Measurements from ENCODE around the gene SLC12A4. TPM values are rescaled to one million over a fixed set of nuclear protein-coding genes. Genes with fewer than 3 reads are reported as not detected.

SLC12A4 gene
- total RNA-seq, 1 experiment from 2014 or later = 107 TPM

DNA sequence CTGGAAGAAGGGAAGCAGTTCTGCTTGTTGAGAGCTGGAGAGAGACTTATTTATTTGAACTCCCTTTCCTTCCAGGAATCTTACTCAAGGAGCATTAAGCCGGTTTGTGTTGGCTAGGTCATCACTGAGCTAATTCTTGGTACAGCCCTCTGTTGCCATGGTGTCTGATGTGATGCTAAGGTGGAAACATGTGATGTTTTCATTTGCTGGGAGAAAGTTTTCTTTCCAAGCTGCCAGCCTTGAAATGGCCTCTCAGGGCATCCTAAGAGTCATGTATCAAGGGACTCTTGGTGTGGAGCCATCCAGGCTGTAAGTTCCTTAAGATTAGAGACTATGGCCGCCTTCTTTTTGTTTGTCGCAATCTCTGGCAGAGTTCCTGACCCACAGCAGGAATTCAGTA lies 71.2 kb downstream of the SLC12A4 start:
- intact Hi-C loops (cut with micrococcal nuclease; ENCODE audit: unreplicated experiment) = no loop called here
- no peaks in the 10 kb centered on the region for H3K36me3 ChIP-seq (ENCODE audit: control insufficient read depth, insufficient read depth, low read length)
- no peaks in the 10 kb centered on the region for H3K27me3 Mint-ChIP-seq (ENCODE audit: insufficient read depth, unreplicated experiment)
- H3K4me1 Mint-ChIP-seq (ENCODE audit: low read depth, unreplicated experiment) = peaks cover 14% of the 10 kb centered on the region
- H3K4me3 ChIP-seq (ENCODE audit: low read depth, low read length) = no peak overlapping the region
- peaks cover 22% of the 10 kb centered on the region for H3K4me1 ChIP-seq
- no peaks in the 10 kb centered on the region for H3K27me3 ChIP-seq (replicated peaks; ENCODE audit: control insufficient read depth, insufficient read depth, low read length)
- DNase-seq = no peak
- no peaks in the 10 kb centered on the region for H3K9me3 Mint-ChIP-seq (ENCODE audit: unreplicated experiment)
- ChIA-PET CTCF (interaction anchor here (0.9 kb wide), 1 partner anchor 14 kb away, joined by 3 read pairs; no protein-coding TSS in a partner anchor), POLR2A (interaction anchor here (0.6 to 1.0 kb wide), 2 partner anchors 38 to 480 kb away, joined by 3 to 4 read pairs; no protein-coding TSS in a partner anchor)
- TF ChIP-seq, protein P1, sequence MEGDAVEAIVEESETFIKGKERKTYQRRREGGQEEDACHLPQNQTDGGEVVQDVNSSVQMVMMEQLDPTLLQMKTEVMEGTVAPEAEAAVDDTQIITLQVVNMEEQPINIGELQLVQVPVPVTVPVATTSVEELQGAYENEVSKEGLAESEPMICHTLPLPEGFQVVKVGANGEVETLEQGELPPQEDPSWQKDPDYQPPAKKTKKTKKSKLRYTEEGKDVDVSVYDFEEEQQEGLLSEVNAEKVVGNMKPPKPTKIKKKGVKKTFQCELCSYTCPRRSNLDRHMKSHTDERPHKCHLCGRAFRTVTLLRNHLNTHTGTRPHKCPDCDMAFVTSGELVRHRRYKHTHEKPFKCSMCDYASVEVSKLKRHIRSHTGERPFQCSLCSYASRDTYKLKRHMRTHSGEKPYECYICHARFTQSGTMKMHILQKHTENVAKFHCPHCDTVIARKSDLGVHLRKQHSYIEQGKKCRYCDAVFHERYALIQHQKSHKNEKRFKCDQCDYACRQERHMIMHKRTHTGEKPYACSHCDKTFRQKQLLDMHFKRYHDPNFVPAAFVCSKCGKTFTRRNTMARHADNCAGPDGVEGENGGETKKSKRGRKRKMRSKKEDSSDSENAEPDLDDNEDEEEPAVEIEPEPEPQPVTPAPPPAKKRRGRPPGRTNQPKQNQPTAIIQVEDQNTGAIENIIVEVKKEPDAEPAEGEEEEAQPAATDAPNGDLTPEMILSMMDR (IDR thresholded peaks at IDR 0.05; ENCODE audit: insufficient read depth in 1 of 2, low read depth in 1 of 2, low read length in 1 of 2, severe bottlenecking in 1 of 2, unreplicated experiment in 1 of 2) = no peak
- H3K36me3 Mint-ChIP-seq (ENCODE audit: insufficient read depth, unreplicated experiment) = peaks cover 13% of the 10 kb centered on the region
- BruUV-seq (replicated peaks) = no TSS peak
- H3K4me3 Mint-ChIP-seq (ENCODE audit: unreplicated experiment) = no peak overlapping the region
- H3K9me3 ChIP-seq = no peaks in the 10 kb centered on the region
- H3K27ac Mint-ChIP-seq (ENCODE audit: unreplicated experiment) = no peak overlapping the region

GRCh38 chr16:67893743-67894399 lies 74.6 kb downstream of the SLC12A4 start:
- TF ChIP-seq, protein P1 (IDR thresholded peaks at IDR 0.05; ENCODE audit: insufficient read depth in 1 of 2, low read depth in 1 of 2, low read length in 1 of 2, severe bottlenecking in 1 of 2, unreplicated experiment in 1 of 2) = no peak
- intact Hi-C loops (cut with micrococcal nuclease; ENCODE audit: unreplicated experiment) = loop anchor here (1.0 to 2.0 kb wide), 2 partner anchors 41 to 48 kb away; partner anchors contain the start of gene NUTF2
- Mint-ChIP-seq H3K4me1 (ENCODE audit: low read depth, unreplicated experiment) (peaks cover 14% of the 10 kb centered on the region), H3K36me3 (ENCODE audit: insufficient read depth, unreplicated experiment) (peaks cover 17% of the 10 kb centered on the region), H3K9me3 (ENCODE audit: unreplicated experiment) (no peaks in the 10 kb centered on the region), H3K27ac (ENCODE audit: unreplicated experiment) (peak overlapping the region; percentile 97), H3K27me3 (ENCODE audit: insufficient read depth, unreplicated experiment) (no peaks in the 10 kb centered on the region), H3K4me3 (ENCODE audit: unreplicated experiment) (peak overlapping the region; percentile 89)
- POLR2A ChIA-PET = interaction anchor here (1.4 kb wide), 1 partner anchor 42 kb away, joined by 4 read pairs; no protein-coding TSS in a partner anchor
- BruUV-seq (replicated peaks) = TSS peak; percentile 37
- Histone ChIP-seq H3K27me3 (replicated peaks; ENCODE audit: control insufficient read depth, insufficient read depth, low read length) (no peaks in the 10 kb centered on the region), H3K4me3 (ENCODE audit: low read depth, low read length) (peak overlapping the region; percentile 99), H3K36me3 (ENCODE audit: control insufficient read depth, insufficient read depth, low read length) (no peaks in the 10 kb centered on the region), H3K9me3 (no peaks in the 10 kb centered on the region), H3K4me1 (peaks cover 17% of the 10 kb centered on the region; the same call in 1 of the 2 replicates)
- no peak for DNase-seq
- CTCF ChIA-PET = interaction anchor here (0.8 to 1.3 kb wide), 3 partner anchors 10 to 147 kb away, joined by 3 to 4 read pairs (median 3); no protein-coding TSS in a partner anchor

Other genes with a start within 250 kb of the SLC12A4 start
- 12.7 and 13.4 TPM in 2 replicates for gene GFOD2, start 249.3 kb downstream of the SLC12A4 start, total RNA-seq (2022)
- gene RANBP10, start 162.1 kb downstream of the SLC12A4 start, total RNA-seq (2022) = 21.8 and 23.8 TPM in 2 replicates
- 0.84 and 0.91 TPM in 2 replicates for gene TSNAXIP1, start 161.7 kb downstream of the SLC12A4 start, total RNA-seq (2022)
- gene THAP11, start 126.3 kb downstream of the SLC12A4 start, total RNA-seq (2022) = 46.8 and 50.5 TPM in 2 replicates
- 239 and 245 TPM in 2 replicates for gene NUTF2, start 121.7 kb downstream of the SLC12A4 start, total RNA-seq (2022)
- gene CENPT, start 120.9 kb downstream of the SLC12A4 start, total RNA-seq (2022) = 70.9 and 80.1 TPM in 2 replicates
- 124 and 139 TPM in 2 replicates for gene EDC4, start 95.6 kb downstream of the SLC12A4 start, total RNA-seq (2022)
- gene NRN1L, start 83.8 kb downstream of the SLC12A4 start, total RNA-seq (2022) = 0.93 TPM in 1 of 2 replicates, not detected in the other
- 35.1 and 41.3 TPM in 2 replicates for gene PSKH1, start 75.4 kb downstream of the SLC12A4 start, total RNA-seq (2022)
- 0.66 and 2.3 TPM in 2 replicates for gene CTRL, start 36.8 kb downstream of the SLC12A4 start, total RNA-seq (2022)
- gene PSMB10, start 31.8 kb downstream of the SLC12A4 start, total RNA-seq (2022) = 26.9 and 31.6 TPM in 2 replicates
- gene LCAT, start 24.5 kb downstream of the SLC12A4 start, total RNA-seq (2022) = 26.3 and 33.3 TPM in 2 replicates
- gene DPEP3, start 11.9 kb upstream of the SLC12A4 start, total RNA-seq (2022) = not detected in 2 replicates
- not detected in 2 replicates for gene DPEP2, start 30.8 kb upstream of the SLC12A4 start, total RNA-seq (2022)
- not detected in 2 replicates for gene DPEP2NB, start 47.3 kb upstream of the SLC12A4 start, total RNA-seq (2022)
- gene DDX28, start 54.6 kb upstream of the SLC12A4 start, total RNA-seq (2022) = 15.9 and 17.1 TPM in 2 replicates
- 33.6 and 37.4 TPM in 2 replicates for gene DUS2, start 54.6 kb upstream of the SLC12A4 start, total RNA-seq (2022)
- 40.0 and 43.9 TPM in 2 replicates for gene NFATC3, start 116.7 kb upstream of the SLC12A4 start, total RNA-seq (2022)